H7 (cell line): ENCODE measurements around the gene TTPAL. TPM values are rescaled to one million over a fixed set of nuclear protein-coding genes. Genes with fewer than 3 reads are reported as not detected.

ENCODE experiments used
- DNase-seq: peaks from one replicate; pipeline ENCODE4 v3.0.0; 2012
- H3K27me3 ChIP-seq: 2 replicates; pipeline ENCODE4 v1.6.0; 2011; ENCODE audit warnings: mild to moderate bottlenecking, low read length; ENCODE audit not compliant: control insufficient read depth, insufficient read depth
- H3K36me3 ChIP-seq: replicated peaks from 2 replicates; pipeline ENCODE4 v1.5.1; 2011; ENCODE audit warnings: low read length; ENCODE audit not compliant: control insufficient read depth, insufficient read depth
- H3K4me3 ChIP-seq: 2 replicates; pipeline ENCODE4 v1.5.1; 2011; ENCODE audit warnings: low read depth, mild to moderate bottlenecking, control low read depth, low read length, moderate library complexity; ENCODE audit not compliant: insufficient read depth
- total RNA-seq: library from RNA; depleted of rRNA; stranded (reverse); fragments of >200 nt; shearing (Covaris generic); gene quantifications from 2 replicates; pipeline ENCODE4 v1.2.3, GENCODE V29; 2014; rRNA removed

TTPAL gene
- total RNA-seq, 1 experiment from 2014 or later, result 3.6 TPM

GRCh38 chr20:44541992-44542391 lies 66.3 kb downstream of the TTPAL start:
- no peak overlapping the region for H3K4me3 ChIP-seq
- no peak for DNase-seq
- H3K27me3 ChIP-seq, result no peaks in the 10 kb centered on the region
- H3K36me3 ChIP-seq, result no peaks in the 10 kb centered on the region

GRCh38 chr20:44542890-44543289 lies 67.2 kb downstream of the TTPAL start:
- H3K36me3 ChIP-seq, result no peaks in the 10 kb centered on the region
- H3K27me3 ChIP-seq, result no peaks in the 10 kb centered on the region
- no peak overlapping the region for H3K4me3 ChIP-seq
- no peak for DNase-seq

GRCh38 chr20:44543358-44543757 lies 67.7 kb downstream of the TTPAL start:
- Histone ChIP-seq H3K36me3 (no peaks in the 10 kb centered on the region), H3K27me3 (no peaks in the 10 kb centered on the region), H3K4me3 (no peak overlapping the region)
- no peak for DNase-seq

Other genes with a start within 250 kb of the TTPAL start
- gene GDAP1L1, start 228.6 kb upstream of the TTPAL start, total RNA-seq, result 6.1 and 6.8 TPM in 2 replicates
- gene FITM2, start 164.7 kb upstream of the TTPAL start, total RNA-seq, result 1.2 and 1.6 TPM in 2 replicates
- gene R3HDML, start 138.8 kb upstream of the TTPAL start, total RNA-seq, result 0.07 TPM in 1 of 2 replicates, not detected in the other
- gene HNF4A, start 120.2 kb upstream of the TTPAL start, total RNA-seq, result 3.7 and 11.4 TPM in 2 replicates
- 36.7 and 46.4 TPM in 2 replicates for gene SERINC3, start 46.2 kb downstream of the TTPAL start, total RNA-seq
- 40.8 and 76.2 TPM in 2 replicates for gene PKIG, start 106.7 kb downstream of the TTPAL start, total RNA-seq
- 14.9 and 18.9 TPM in 2 replicates for gene ADA, start 175.8 kb downstream of the TTPAL start, total RNA-seq
- not detected in 2 replicates for gene CCN5, start 239.5 kb downstream of the TTPAL start, total RNA-seq